Suprapubic skin (tissue), 4 donors: ENCODE results near the gene COL23A1.

Experiments used
- CTCF ChIP-seq, 2 donors: fragments of 200-600 bp in 1 of 2; fragments of 450-650 bp in 1 of 2; sonication (generic) in 1 of 2; IDR thresholded peaks; one replicate each; pipeline ENCODE4 v1.5.1; 2016 to 2019; ENCODE audit warnings: antibody characterized with exemption in 2 of 2, mild to moderate bottlenecking in 1 of 2, moderate library complexity in 1 of 2
- EP300 ChIP-seq: sonication (generic); formaldehyde crosslinking; IDR thresholded peaks from one replicate; pipeline ENCODE4 v1.6.1; 2017; ENCODE audit warnings: antibody characterized with exemption
- POLR2A ChIP-seq, 2 donors: fragments of 450-650 bp; IDR thresholded peaks; one replicate each; pipeline ENCODE4 v1.6.1; 2017; ENCODE audit warnings: antibody characterized with exemption in 2 of 2, mild to moderate bottlenecking in 2 of 2, moderate library complexity in 2 of 2
- POLR2AphosphoS5 ChIP-seq, 3 donors: sonication (generic); formaldehyde crosslinking; IDR thresholded peaks; one replicate each; pipeline ENCODE4 v1.6.1; 2017; ENCODE audit warnings: antibody characterized with exemption in 3 of 3

- TF ChIP-seq CTCF (IDR thresholded peaks at IDR 0.05) (no peak), POLR2A (IDR thresholded peaks at IDR 0.05) (no peak), EP300 (no peak), POLR2AphosphoS5 (IDR thresholded peaks at IDR 0.05) (no peak)
Measured at GRCh38 chr5:178455480-178455835, 134.7 kb downstream of the COL23A1 start.
